ENCODE results near the gene WDR4. TPM values are rescaled to one million over a fixed set of nuclear protein-coding genes. Genes with fewer than 3 reads are reported as not detected.
A peak's percentile ranks its signal among the peaks of the same experiment; 100 is the strongest.
"Not testable (repeated sequence)": the region's sequence is repeated elsewhere in the genome, so short reads cannot be mapped to it uniquely, and the experiment has no call there.

Gene WDR4
- total RNA-seq, 4 donors from 2014 or later: 12.8 to 51.2 (median 26.3) TPM

GRCh38 chr21:42923553-42924432 is 44.5 kb upstream of the WDR4 start:
- TF ChIP-seq CTCF (IDR thresholded peaks at IDR 0.05): peak; percentile 47 to 94 (median 88)
- no peak for TF ChIP-seq POLR2A (IDR thresholded peaks at IDR 0.05)
- Histone ChIP-seq H3K4me1 (peaks cover 0 to 7% (median 0%) of the 10 kb centered on the region in 4 donors), H3K4me3 (peak overlapping the region in 1 of 4 donors; percentile 21), H3K27me3 (no peaks in the 10 kb centered on the region), H3K27ac (no peak overlapping the region), H3K9me3 (no peaks in the 10 kb centered on the region), H3K36me3 (no peaks in the 10 kb centered on the region)
- DNase-seq: peak; percentile 55 to 87 (median 70)

- H3K27me3 ChIP-seq: no peaks in the 10 kb centered on the region
Observed at GRCh38 chr21:42922918-42923317, 43.6 kb upstream of the WDR4 start.

GRCh38 chr21:42921927-42922326 is 42.6 kb upstream of the WDR4 start:
- DNase-seq: no peak
- TF ChIP-seq CTCF (IDR thresholded peaks at IDR 0.05) (no peak), POLR2A (IDR thresholded peaks at IDR 0.05) (no peak)
- Histone ChIP-seq H3K27ac (no peak overlapping the region), H3K4me3 (no peak overlapping the region), H3K27me3 (no peaks in the 10 kb centered on the region), H3K9me3 (no peaks in the 10 kb centered on the region), H3K36me3 (no peaks in the 10 kb centered on the region), H3K4me1 (peaks cover 0 to 7% (median 0%) of the 10 kb centered on the region in 4 donors)

More at GRCh38 chr21:42922918-42923317, 43.6 kb upstream of the WDR4 start:
- Histone ChIP-seq H3K36me3 (no peaks in the 10 kb centered on the region), H3K4me1 (peaks cover 0 to 7% (median 0%) of the 10 kb centered on the region in 4 donors), H3K9me3 (no peaks in the 10 kb centered on the region), H3K4me3 (no peak overlapping the region), H3K27ac (no peak overlapping the region)
- TF ChIP-seq POLR2A (IDR thresholded peaks at IDR 0.05) (no peak), CTCF (IDR thresholded peaks at IDR 0.05) (no peak)
- no peak for DNase-seq

GRCh38 chr21:42918291-42918690 is 39.0 kb upstream of the WDR4 start:
- Histone ChIP-seq H3K27me3 (no peaks in the 10 kb centered on the region), H3K36me3 (peaks cover 0 to 3% (median 0%) of the 10 kb centered on the region in 3 donors)
- DNase-seq: no peak

GRCh38 chr21:42913476-42913875 is 34.1 kb upstream of the WDR4 start:
- no peaks in the 10 kb centered on the region for H3K27me3 ChIP-seq
- no peaks in the 10 kb centered on the region for H3K9me3 ChIP-seq
- TF ChIP-seq CTCF (IDR thresholded peaks at IDR 0.05) (no peak), POLR2A (IDR thresholded peaks at IDR 0.05) (no peak)
- H3K27ac ChIP-seq: no peak overlapping the region
- DNase-seq: no peak
- peaks cover 0 to 42% (median 0%) of the 10 kb centered on the region in 3 donors for H3K36me3 ChIP-seq
- no peaks in the 10 kb centered on the region for H3K4me1 ChIP-seq
- H3K4me3 ChIP-seq: no peak overlapping the region

More at GRCh38 chr21:42918291-42918690, 39.0 kb upstream of the WDR4 start:
- no peak overlapping the region for H3K4me3 ChIP-seq
- no peaks in the 10 kb centered on the region for H3K4me1 ChIP-seq
- no peak overlapping the region for H3K27ac ChIP-seq
- H3K9me3 ChIP-seq: no peaks in the 10 kb centered on the region
- no peak for TF ChIP-seq POLR2A (IDR thresholded peaks at IDR 0.05)
- no peak for TF ChIP-seq CTCF (IDR thresholded peaks at IDR 0.05)

GRCh38 chr21:42911920-42912319 is 32.6 kb upstream of the WDR4 start:
- H3K9me3 ChIP-seq, H3K4me3 ChIP-seq, H3K4me1 ChIP-seq, H3K27me3 ChIP-seq, H3K27ac ChIP-seq, DNase-seq: not testable (repeated sequence)
- peaks cover 0 to 58% (median 0%) of the 10 kb centered on the region in 3 donors for H3K36me3 ChIP-seq

- not testable (repeated sequence) for H3K9me3 ChIP-seq, H3K27ac ChIP-seq, H3K4me1 ChIP-seq, H3K27me3 ChIP-seq, H3K4me3 ChIP-seq, DNase-seq
- H3K36me3 ChIP-seq: peaks cover 0 to 91% (median 0%) of the 10 kb centered on the region in 3 donors
Observed at GRCh38 chr21:42908484-42908883, 29.1 kb upstream of the WDR4 start.
